ENCODE measurements around the gene ROR1.

Gene ROR1

GRCh38 chr1:63773815-63774616 is at the start of gene ROR1:
Gene ROR1, plus strand, starts transcription at chr1:63774017.
- peak; percentile 75 for TF ChIP-seq CTCF (IDR thresholded peaks at IDR 0.05)

GRCh38 chr1:63724375-63724899 is 49.4 kb upstream of the ROR1 start:
- no peak for TF ChIP-seq CTCF (IDR thresholded peaks at IDR 0.05)

GRCh38 chr1:63728611-63729226 is 45.1 kb upstream of the ROR1 start:
- TF ChIP-seq CTCF (IDR thresholded peaks at IDR 0.05), result no peak

DNA sequence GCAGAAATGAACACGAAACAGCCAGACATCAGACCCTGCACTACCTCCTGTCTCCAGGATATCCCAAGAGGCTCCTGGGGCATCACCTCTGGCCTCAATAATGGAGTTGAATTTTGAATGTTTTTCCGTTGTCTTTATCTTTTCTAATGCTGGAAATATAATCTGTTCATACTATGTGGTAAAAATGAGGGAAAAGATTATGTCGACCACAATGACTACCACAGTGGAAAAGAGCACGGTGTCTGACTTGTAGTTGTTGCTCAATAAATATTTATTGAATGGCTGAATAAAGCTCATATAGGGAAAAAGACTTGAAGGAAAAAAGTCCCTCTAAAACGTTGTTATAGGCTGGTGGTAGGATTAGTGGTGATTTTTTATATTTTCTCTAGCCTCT is 44.6 kb upstream of the ROR1 start:
- no peak for TF ChIP-seq CTCF (IDR thresholded peaks at IDR 0.05)

GRCh38 chr1:63730211-63730610 is 43.6 kb upstream of the ROR1 start:
- TF ChIP-seq CTCF (IDR thresholded peaks at IDR 0.05), result no peak

- no peak for TF ChIP-seq CTCF (IDR thresholded peaks at IDR 0.05)
Observed at GRCh38 chr1:63731117-63732043, 42.4 kb upstream of the ROR1 start.

GRCh38 chr1:63732666-63733065 is 41.2 kb upstream of the ROR1 start:
- TF ChIP-seq CTCF (IDR thresholded peaks at IDR 0.05), result no peak

All from LNCAP (cell line).